ENCODE results near the gene METTL26.
A peak's percentile ranks its signal among the peaks of the same experiment; 100 is the strongest.

Gene METTL26

GRCh38 chr16:637081-638018, 1.2 kb upstream of the METTL26 start:
- DNase-seq: peak; percentile 88

GRCh38 chr16:635573-636205, 416 bp downstream of the METTL26 start:
- no peak for DNase-seq

- DNase-seq: no peak
Observed at GRCh38 chr16:634996-635395, 1.1 kb downstream of the METTL26 start.

GRCh38 chr16:634051-634670, 1.9 kb downstream of the METTL26 start:
- DNase-seq: no peak

- DNase-seq: no peak
Observed at GRCh38 chr16:633336-634050, 2.6 kb downstream of the METTL26 start.

- no peak for DNase-seq
Observed at GRCh38 chr16:632486-633335, 3.4 kb downstream of the METTL26 start.

- DNase-seq: no peak
Observed at GRCh38 chr16:631808-632358, 4.2 kb downstream of the METTL26 start.

GRCh38 chr16:630815-631405, 5.2 kb downstream of the METTL26 start, which contains the start of gene WFIKKN1:
Gene WFIKKN1, plus strand, starts transcription at chr16:630985. Its CDS starts 269 bp downstream, at chr16:631254.
- DNase-seq: no peak

- DNase-seq: no peak
Observed at GRCh38 chr16:630249-630814, 5.8 kb downstream of the METTL26 start.

- DNase-seq: no peak
Observed at GRCh38 chr16:629833-630248, 6.3 kb downstream of the METTL26 start.

GRCh38 chr16:629185-629832, 6.8 kb downstream of the METTL26 start:
- DNase-seq: no peak

- DNase-seq: no peak
Observed at GRCh38 chr16:628321-629061, 7.6 kb downstream of the METTL26 start.

GRCh38 chr16:627454-628239, 8.5 kb downstream of the METTL26 start:
- no peak for DNase-seq

GRCh38 chr16:626787-627453, 9.2 kb downstream of the METTL26 start:
- DNase-seq: no peak

GRCh38 chr16:625977-626765, 9.9 kb downstream of the METTL26 start:
- no peak for DNase-seq

- DNase-seq: no peak
Observed at GRCh38 chr16:625117-625976, 10.8 kb downstream of the METTL26 start.
